ENCODE measurements around the gene BRPF1.

Gene BRPF1

DNA sequence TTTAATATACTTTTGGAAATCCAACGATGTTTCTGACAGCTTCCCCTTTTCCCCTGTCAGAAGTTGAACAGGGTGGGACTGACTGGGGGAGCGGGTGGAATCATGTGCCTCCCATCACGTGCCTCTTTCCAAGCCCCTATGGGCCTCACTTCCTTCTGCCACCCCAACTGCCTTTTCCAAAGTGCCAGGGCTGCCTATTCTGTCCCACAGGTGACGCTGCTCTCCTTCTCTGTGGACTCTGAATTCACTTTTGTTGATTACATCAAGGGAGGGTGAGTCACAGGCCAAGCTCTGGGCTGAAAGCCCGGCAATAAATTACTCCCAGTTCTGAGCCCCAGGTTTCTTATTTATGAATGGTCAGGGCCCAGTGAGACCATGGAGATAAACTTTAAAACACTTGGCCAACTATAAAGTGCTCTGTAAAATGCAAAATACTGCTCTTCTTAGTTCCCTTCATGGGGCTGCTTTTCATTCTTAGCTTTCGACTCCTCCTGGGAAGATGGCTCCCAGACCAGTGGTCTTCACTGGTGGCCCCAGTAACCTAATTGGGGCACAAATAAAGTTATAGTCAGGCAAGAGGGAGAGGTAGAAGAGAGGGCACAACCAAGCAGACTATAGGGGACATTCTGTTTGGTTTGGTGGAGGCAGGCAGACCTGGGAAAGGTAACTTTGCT, 15.6 kb upstream of the BRPF1 start:
- H3K4me3 ChIP-seq (ENCODE audit: low read length): no peak overlapping the region
- TF ChIP-seq ZNF274 (IDR thresholded peaks at IDR 0.05; ENCODE audit: low read depth, low read length): no peak

DNA sequence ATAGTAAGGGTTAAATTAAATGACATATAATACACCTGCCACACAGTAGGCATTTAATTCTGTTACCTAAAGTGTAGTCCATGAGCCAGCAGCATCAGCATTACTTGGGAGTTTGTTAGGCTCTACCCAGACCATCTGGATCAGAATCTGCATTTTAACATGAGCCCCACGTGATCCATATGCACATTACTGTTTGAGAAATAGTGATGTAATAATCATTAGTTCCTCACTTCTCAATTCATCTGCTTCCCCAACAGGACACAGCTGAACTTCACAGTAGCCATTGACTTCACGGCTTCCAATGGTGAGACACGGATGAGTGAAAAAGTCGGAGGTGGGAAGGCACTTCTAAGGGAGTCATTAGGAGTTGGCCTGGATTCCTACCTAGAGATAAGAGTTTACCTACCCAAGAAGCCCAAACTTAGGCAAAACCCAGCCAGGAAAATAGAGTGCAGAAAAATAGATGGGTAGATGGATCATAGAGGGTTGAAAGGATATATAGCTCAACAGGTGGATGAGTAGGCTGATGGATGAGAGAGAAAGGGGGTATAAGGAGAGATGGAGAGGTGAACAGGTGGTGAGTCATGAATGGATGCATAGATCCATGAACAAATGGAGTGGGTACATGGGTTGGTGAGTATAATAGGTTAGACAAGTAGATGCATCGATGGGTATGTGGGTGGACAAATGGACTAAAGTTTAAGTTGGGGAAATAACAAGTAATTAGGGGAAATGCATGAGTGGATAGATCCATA, 14.6 kb upstream of the BRPF1 start:
- no peak overlapping the region for H3K4me3 ChIP-seq (ENCODE audit: low read length)
- TF ChIP-seq ZNF274 (IDR thresholded peaks at IDR 0.05; ENCODE audit: low read depth, low read length): no peak

GRCh38 chr3:9717563-9717962, 14.0 kb upstream of the BRPF1 start:
- no peak for TF ChIP-seq ZNF274 (IDR thresholded peaks at IDR 0.05; ENCODE audit: low read depth, low read length)
- no peak overlapping the region for H3K4me3 ChIP-seq (ENCODE audit: low read length)

GRCh38 chr3:9718118-9718517, 13.4 kb upstream of the BRPF1 start:
- TF ChIP-seq ZNF274 (IDR thresholded peaks at IDR 0.05; ENCODE audit: low read depth, low read length): no peak
- no peak overlapping the region for H3K4me3 ChIP-seq (ENCODE audit: low read length)

DNA sequence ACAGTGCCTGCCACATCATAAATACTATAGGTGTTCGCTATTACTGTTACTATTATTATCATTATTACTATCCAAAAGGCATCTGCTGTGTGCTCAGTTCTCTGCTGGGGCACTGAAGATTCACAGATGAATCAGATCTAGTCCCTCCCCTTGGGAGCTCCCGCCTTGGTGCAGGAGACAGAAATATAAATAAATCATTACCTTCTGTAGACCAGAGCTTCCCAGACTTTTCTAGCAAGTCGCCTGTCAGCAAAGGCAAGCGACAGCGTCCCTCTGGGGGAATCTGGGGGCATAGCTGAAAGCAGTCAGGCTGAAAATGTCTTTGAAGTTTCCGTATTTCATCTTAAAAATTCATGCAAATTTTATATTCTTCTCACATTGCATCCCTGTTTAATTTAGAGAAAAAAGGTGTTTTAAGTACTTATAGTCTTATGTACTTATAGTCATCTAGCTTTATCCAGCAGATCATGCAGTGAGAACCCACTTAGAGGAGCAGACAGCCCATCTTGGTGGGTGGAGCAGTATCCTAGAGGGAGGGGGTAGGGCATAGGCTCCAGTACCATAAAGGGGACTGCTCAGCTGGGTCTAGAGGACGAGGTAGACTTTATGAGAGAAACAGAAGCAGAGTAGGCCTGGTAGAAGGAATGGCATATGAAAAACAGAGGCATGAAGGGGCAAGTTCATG, 10.4 kb upstream of the BRPF1 start:
- TF ChIP-seq ZNF274 (IDR thresholded peaks at IDR 0.05; ENCODE audit: low read depth, low read length): no peak
- H3K4me3 ChIP-seq (ENCODE audit: low read length): no peak overlapping the region

DNA sequence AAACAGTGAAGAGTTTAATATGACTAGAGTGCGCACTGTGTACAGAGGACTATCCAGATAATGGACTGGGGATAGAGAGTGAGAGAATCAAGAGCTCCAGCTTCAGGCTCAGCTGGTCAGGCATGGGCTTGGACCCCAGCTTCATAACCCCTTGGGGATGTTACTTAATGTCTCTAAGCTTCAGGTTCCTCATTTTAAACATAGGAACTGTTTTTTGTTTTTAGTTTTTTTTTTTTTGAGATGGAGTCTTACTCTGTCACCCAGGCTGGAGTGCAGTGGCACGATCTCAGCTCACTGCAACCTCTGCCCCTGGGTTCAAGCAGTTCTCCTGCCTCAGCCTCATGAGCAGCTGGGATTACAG, 9.9 kb upstream of the BRPF1 start:
- no peak for TF ChIP-seq ZNF274 (IDR thresholded peaks at IDR 0.05; ENCODE audit: low read depth, low read length)
- no peak overlapping the region for H3K4me3 ChIP-seq (ENCODE audit: low read length)

DNA sequence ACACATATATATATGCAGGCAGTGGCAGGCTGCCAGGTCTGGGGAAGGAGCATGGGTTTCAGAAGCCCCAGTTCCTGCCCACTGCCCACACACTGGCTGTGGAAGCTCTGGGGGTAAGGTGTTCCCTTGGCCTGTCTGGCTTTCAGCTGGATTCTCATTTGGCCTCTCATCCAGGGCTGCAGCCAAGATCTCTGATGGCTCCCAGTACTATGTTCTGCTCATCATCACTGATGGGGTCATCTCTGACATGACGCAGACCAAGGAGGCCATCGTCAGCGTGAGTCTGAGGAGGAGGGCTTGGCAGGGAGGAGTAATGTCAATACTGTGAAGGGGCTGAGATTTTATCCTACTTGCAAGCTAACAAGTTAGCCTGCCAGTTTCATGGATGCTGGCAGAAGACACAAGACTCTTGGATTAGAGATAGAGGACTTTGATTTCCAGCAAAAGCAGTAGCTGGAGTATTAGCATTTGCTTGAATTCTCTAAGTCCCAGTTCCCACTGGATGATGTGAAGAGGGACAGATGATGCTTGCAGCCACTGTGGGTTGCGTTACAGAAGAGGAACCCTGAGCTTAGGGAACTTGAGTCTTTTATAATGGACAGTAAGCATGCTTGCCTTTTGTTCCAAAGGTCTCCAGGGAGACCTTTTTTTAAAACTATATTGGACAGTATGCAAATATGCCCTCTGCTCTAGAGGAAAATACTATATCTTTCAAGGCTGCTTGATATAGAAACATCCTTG, 5.6 kb upstream of the BRPF1 start:
- no peak for TF ChIP-seq ZNF274 (IDR thresholded peaks at IDR 0.05; ENCODE audit: low read depth, low read length)
- H3K4me3 ChIP-seq (ENCODE audit: low read length): no peak overlapping the region

- no peak for TF ChIP-seq ZNF274 (IDR thresholded peaks at IDR 0.05; ENCODE audit: low read depth, low read length)
- H3K4me3 ChIP-seq (ENCODE audit: low read length): no peak overlapping the region
These were observed 4.4 kb upstream of the BRPF1 start for GRCh38 chr3:9727041-9727595.

DNA sequence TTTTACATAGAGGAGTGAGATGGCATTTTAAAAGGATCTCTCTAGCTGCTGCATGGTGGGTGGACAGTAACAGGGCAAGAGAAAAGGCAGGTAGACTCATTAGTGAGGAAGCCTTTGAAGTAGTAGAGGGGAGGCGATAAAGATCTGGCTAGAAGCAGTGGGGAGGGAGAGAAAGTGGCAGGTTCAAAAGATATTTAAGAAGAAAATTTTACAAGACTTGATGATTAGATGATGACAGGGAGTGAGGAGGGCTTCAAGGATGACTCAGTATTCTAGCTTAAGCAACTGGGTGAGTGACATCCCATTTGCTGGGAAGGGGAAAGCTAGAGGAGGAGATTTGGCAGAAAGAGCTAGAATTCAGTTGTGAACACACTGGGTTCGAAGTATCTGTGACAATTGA, 3.8 kb upstream of the BRPF1 start:
- H3K4me3 ChIP-seq (ENCODE audit: low read length): no peak overlapping the region
- no peak for TF ChIP-seq ZNF274 (IDR thresholded peaks at IDR 0.05; ENCODE audit: low read depth, low read length)

- H3K4me3 ChIP-seq (ENCODE audit: low read length): no peak overlapping the region
- TF ChIP-seq ZNF274 (IDR thresholded peaks at IDR 0.05; ENCODE audit: low read depth, low read length): no peak
These were observed 2.1 kb upstream of the BRPF1 start for GRCh38 chr3:9729419-9729818.

GRCh38 chr3:9730657-9731205, 804 bp upstream of the BRPF1 start:
- TF ChIP-seq ZNF274 (IDR thresholded peaks at IDR 0.05; ENCODE audit: low read depth, low read length): no peak
- H3K4me3 ChIP-seq (ENCODE audit: low read length): peak overlapping the region; percentile 52; the same call in 1 of the 2 replicates

DNA sequence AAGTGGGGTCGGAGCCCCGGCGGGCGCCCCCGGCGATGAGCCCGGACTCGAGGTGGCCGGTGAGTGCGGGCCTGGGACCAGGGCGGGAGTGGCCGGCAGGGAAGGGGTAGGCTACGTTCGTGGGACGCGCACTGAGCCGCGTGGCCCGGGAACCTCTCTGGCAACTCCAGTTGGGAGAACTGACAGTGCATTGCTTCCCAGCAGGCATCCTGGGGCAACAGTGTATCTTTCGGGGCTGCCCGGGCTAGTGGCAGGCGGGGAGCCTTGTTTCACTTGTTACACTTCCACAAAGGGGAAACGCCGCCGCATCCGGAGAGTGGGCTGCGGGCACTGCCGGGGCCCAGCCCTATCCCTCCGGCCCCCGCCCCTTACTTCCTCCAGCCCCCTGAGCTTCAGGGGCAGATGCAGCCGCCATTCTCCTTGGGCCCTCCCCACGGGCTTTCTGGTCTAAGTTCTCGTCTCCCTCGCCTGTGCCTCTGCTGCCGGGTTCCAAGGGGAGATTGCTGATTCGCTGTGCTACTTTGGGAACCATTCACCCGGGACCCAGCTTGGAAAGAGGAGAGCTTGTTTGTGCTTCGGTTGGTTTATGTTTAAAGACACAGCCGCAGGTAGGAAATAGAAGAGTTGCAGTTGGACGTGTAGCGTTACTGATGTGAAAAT, 675 bp downstream of the BRPF1 start:
- TF ChIP-seq ZNF274 (IDR thresholded peaks at IDR 0.05; ENCODE audit: low read depth, low read length): no peak
- H3K4me3 ChIP-seq (ENCODE audit: low read length): peak overlapping the region; percentile 89

DNA sequence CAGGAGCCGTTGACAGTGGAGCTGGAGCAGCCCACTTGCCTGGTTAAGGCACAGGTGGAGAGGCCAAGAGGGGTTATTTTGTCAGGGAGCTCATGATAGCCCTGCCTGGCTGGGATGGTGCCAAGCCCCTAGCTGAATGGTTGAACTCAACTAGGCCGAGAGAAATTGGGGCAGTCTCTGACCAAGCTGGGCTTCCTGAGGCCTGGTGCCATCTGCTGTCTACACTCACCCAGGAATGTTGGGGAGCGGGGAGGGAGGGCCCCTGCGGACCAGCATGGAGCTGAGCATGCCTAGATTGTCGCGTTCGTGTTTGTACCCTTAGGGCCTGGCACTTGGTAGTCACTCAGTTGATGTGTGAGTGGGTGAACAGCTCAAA, 1.2 kb downstream of the BRPF1 start:
- TF ChIP-seq ZNF274 (IDR thresholded peaks at IDR 0.05; ENCODE audit: low read depth, low read length): no peak
- H3K4me3 ChIP-seq (ENCODE audit: low read length): peak overlapping the region; percentile 89
